Measurements from ENCODE around the gene SLC26A11.

Gene SLC26A11

GRCh38 chr17:80185968-80186367 is 34.3 kb upstream of the SLC26A11 start:
- no peaks in the 10 kb centered on the region for H3K4me1 ChIP-seq
- H3K27me3 ChIP-seq: no peaks in the 10 kb centered on the region
- no peaks in the 10 kb centered on the region for H3K36me3 ChIP-seq
- DNase-seq: no peak
- H3K4me3 ChIP-seq (ENCODE audit: low read depth, low read length): no peak overlapping the region
- no peak for TF ChIP-seq CTCF (IDR thresholded peaks at IDR 0.05; ENCODE audit: low read depth, low read length)
- H3K9me3 ChIP-seq: no peaks in the 10 kb centered on the region

GRCh38 chr17:80187090-80187489 is 33.1 kb upstream of the SLC26A11 start:
- no peaks in the 10 kb centered on the region for H3K4me1 ChIP-seq
- TF ChIP-seq CTCF (IDR thresholded peaks at IDR 0.05; ENCODE audit: low read depth, low read length): no peak
- H3K36me3 ChIP-seq: no peaks in the 10 kb centered on the region
- H3K4me3 ChIP-seq (ENCODE audit: low read depth, low read length): no peak overlapping the region
- DNase-seq: no peak
- H3K27me3 ChIP-seq: no peaks in the 10 kb centered on the region
- no peaks in the 10 kb centered on the region for H3K9me3 ChIP-seq

GRCh38 chr17:80187515-80187941 is 32.7 kb upstream of the SLC26A11 start:
- Histone ChIP-seq H3K36me3 (no peaks in the 10 kb centered on the region), H3K27me3 (no peaks in the 10 kb centered on the region), H3K4me1 (no peaks in the 10 kb centered on the region), H3K9me3 (no peaks in the 10 kb centered on the region), H3K4me3 (ENCODE audit: low read depth, low read length) (no peak overlapping the region)
- DNase-seq: no peak
- TF ChIP-seq CTCF (IDR thresholded peaks at IDR 0.05; ENCODE audit: low read depth, low read length): no peak

DNA sequence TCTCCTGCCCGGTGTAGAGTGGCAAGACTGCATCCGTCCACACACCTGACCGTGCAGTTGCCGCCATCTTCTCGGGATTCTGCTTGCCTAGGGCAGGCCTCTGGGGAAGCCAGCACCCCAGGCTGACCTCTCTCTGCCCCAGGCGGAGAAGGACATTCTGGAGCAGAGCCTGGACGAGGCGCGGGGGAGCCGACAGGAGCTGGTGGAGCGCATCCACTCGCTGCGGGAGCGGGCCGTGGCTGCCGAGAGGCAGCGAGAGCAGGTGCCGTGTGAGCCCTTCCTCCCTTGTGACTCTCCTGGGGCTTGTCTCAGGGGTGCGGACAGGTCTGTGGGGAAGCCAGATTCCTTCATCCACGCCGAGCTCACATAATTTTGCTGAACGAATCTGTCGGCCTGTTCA is 30.6 kb upstream of the SLC26A11 start:
- Histone ChIP-seq H3K27me3 (no peaks in the 10 kb centered on the region), H3K36me3 (no peaks in the 10 kb centered on the region), H3K4me3 (ENCODE audit: low read depth, low read length) (no peak overlapping the region), H3K9me3 (no peaks in the 10 kb centered on the region), H3K4me1 (no peaks in the 10 kb centered on the region)
- TF ChIP-seq CTCF (IDR thresholded peaks at IDR 0.05; ENCODE audit: low read depth, low read length): no peak
- no peak for DNase-seq

DNA sequence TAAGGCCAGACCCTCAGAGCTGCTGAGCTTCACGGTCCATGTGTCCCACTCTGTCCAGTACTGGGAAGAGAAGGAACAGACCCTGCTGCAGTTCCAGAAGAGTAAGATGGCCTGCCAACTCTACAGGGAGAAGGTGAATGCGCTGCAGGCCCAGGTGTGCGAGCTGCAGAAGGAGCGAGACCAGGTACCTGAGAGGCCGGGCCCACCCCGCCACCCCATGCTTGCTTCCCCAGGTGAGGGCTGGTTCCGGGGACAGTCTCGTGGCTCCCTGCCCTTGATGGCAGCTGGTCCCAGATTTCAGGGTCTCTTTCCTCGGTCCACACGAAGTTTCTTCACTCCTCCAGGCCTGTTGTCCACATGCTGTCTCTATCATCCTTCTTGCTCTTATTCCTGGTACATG is 29.5 kb upstream of the SLC26A11 start:
- Histone ChIP-seq H3K9me3 (no peaks in the 10 kb centered on the region), H3K4me1 (no peaks in the 10 kb centered on the region), H3K27me3 (no peaks in the 10 kb centered on the region), H3K36me3 (no peaks in the 10 kb centered on the region), H3K4me3 (ENCODE audit: low read depth, low read length) (no peak overlapping the region)
- DNase-seq: no peak
- TF ChIP-seq CTCF (IDR thresholded peaks at IDR 0.05; ENCODE audit: low read depth, low read length): no peak

DNA sequence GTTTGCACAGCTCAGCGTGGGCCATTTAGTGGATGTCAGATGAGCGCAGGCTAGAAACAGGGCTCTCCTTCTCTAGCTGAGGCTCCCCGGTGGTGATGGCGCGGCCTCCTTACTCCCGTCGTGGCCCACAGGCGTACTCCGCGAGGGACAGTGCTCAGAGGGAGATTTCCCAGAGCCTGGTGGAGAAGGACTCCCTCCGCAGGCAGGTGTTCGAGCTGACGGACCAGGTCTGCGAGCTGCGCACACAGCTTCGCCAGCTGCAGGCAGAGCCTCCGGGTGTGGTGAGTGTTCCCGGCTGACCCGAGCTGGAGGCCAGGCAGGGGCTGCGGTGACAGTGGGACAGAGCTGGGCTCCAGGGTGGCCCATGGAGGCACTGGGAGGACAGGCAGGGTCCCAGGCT is 29.0 kb upstream of the SLC26A11 start:
- TF ChIP-seq CTCF (IDR thresholded peaks at IDR 0.05; ENCODE audit: low read depth, low read length): no peak; the same call in 1 of the 2 replicates
- no peak for DNase-seq
- no peaks in the 10 kb centered on the region for H3K27me3 ChIP-seq

More for the DNA sequence above, 29.0 kb upstream of the SLC26A11 start:
- Histone ChIP-seq H3K4me1 (no peaks in the 10 kb centered on the region), H3K4me3 (ENCODE audit: low read depth, low read length) (no peak overlapping the region), H3K9me3 (no peaks in the 10 kb centered on the region), H3K36me3 (no peaks in the 10 kb centered on the region)

Measured in BE2C (cell line).